K562 (cell line): ENCODE data around the gene CFDP1. TPM values are rescaled to one million over a fixed set of nuclear protein-coding genes. Genes with fewer than 3 reads are reported as not detected.
A peak's percentile ranks its signal among the peaks of the same experiment; 100 is the strongest.

Experiments used
- ATAC-seq: fragments of 200-7000 bp; cut with Tn5 transposase; 3 replicates; pipeline ENCODE4 v1.9.1; 2020; ENCODE audit warnings: moderate library complexity
- BruUV-seq: library from RNA; stranded (reverse); fragments of 400-500 nt; replicated peaks from 2 replicates; lab custom pipeline; 2021; lab: Mats Ljungman, UMichigan
- CTCF ChIA-PET: fragments of 300-600 bp; formaldehyde crosslinking; extraction: SDS; loops from one replicate; lab custom pipeline; 2021; ENCODE audit warnings: low intra/inter-chr PET ratio; lab: Yijun Ruan, JAX
- POLR2A ChIA-PET: fragments of 300-600, 350-650 bp; sonication (Branson Sonifier 250); formaldehyde crosslinking; extraction: SDS; loops from one replicate; lab custom pipeline; 2021; ENCODE audit warnings: antibody characterized with exemption, inconsistent platforms; lab: Yijun Ruan, JAX
- DNase-seq, 4 experiments: peaks; one replicate each; pipeline versions ENCODE4 v3.0.0 to v3.0.0-alpha.2; 2011 to 2018; ENCODE audit warnings: low spot score in 3 of 4, mixed read lengths in 3 of 4; ENCODE audit errors: extremely low read depth in 1 of 4
- FAIRE-seq: peaks from 2 replicates; lab custom pipeline; 2011; peaks lifted over from hg19 to GRCh38; lab: Jason Lieb, UNC
- H2AFZ ChIP-seq: 2 replicates; pipeline ENCODE4 v1.6.0; 2011; ENCODE audit warnings: low read depth, low read length, control low read depth, inconsistent platforms
- H3K27ac ChIP-seq: fragments of 200-600 bp; 3 replicates; pipeline ENCODE4 v1.8.0; 2011; ENCODE audit warnings: low read depth, mild to moderate bottlenecking, control low read depth, inconsistent platforms, low read length, moderate library complexity, mixed read lengths; ENCODE audit errors: extremely low read depth
- H3K27me3 ChIP-seq, 2 experiments: fragments of 300-600 bp in 1 of 2; 2 replicates in 1 of 2; 3 replicates in 1 of 2; pipeline versions ENCODE4 v1.6.0 to v1.8.0; 2011; ENCODE audit warnings: inconsistent platforms in 2 of 2, low read length in 2 of 2, mild to moderate bottlenecking in 1 of 2, mixed read lengths in 1 of 2, moderate library complexity in 1 of 2; ENCODE audit not compliant: control insufficient read depth in 2 of 2, insufficient read depth in 2 of 2
- H3K36me3 ChIP-seq: fragments of 300-600 bp; 3 replicates; pipeline ENCODE4 v1.8.0; 2011; ENCODE audit warnings: mild to moderate bottlenecking, low read length, inconsistent platforms; ENCODE audit not compliant: control insufficient read depth, insufficient read depth
- H3K4me1 ChIP-seq, 2 experiments: fragments of 200-600 bp in 1 of 2; replicated peaks in 1 of 2; 2 replicates in 1 of 2; 3 replicates in 1 of 2; pipeline versions ENCODE4 v1.5.1 to v1.8.0; 2011; ENCODE audit warnings: inconsistent platforms in 2 of 2, low read length in 2 of 2, mild to moderate bottlenecking in 1 of 2, mixed read lengths in 1 of 2, moderate library complexity in 1 of 2; ENCODE audit not compliant: control insufficient read depth in 2 of 2, insufficient read depth in 2 of 2
- H3K4me2 ChIP-seq: 2 replicates; pipeline ENCODE4 v1.6.1; 2011; ENCODE audit warnings: low read length, control low read depth, inconsistent platforms, mixed read lengths; ENCODE audit not compliant: insufficient read depth
- H3K4me3 ChIP-seq: fragments of 200-600 bp; sonication (generic), shearing (Covaris generic); 2 replicates; pipeline ENCODE4 v1.5.1; 2016; ENCODE audit warnings: control low read depth, inconsistent platforms
- H3K79me2 ChIP-seq: fragments of 200-600 bp; 3 replicates; pipeline ENCODE4 v1.8.0; 2011; ENCODE audit warnings: low read length, inconsistent platforms; ENCODE audit not compliant: control insufficient read depth, insufficient read depth
- H3K9ac ChIP-seq, 2 experiments: 2 replicates each; pipeline versions ENCODE4 v1.6.0 to v1.6.1; 2011; ENCODE audit warnings: low read depth in 2 of 2, low read length in 2 of 2, control low read depth in 1 of 2, inconsistent platforms in 1 of 2, mild to moderate bottlenecking in 1 of 2, mixed read lengths in 1 of 2; ENCODE audit not compliant: insufficient read depth in 1 of 2
- H3K9me1 ChIP-seq: one replicate; pipeline ENCODE4 v1.6.0; 2011; ENCODE audit warnings: inconsistent platforms, mild to moderate bottlenecking, low read length, moderate library complexity; ENCODE audit not compliant: control insufficient read depth, insufficient read depth
- H3K9me3 ChIP-seq: replicated peaks from 2 replicates; pipeline ENCODE4 v1.5.1; 2011; ENCODE audit warnings: low read depth, low read length, inconsistent platforms; ENCODE audit not compliant: control insufficient read depth, insufficient read depth
- H4K20me1 ChIP-seq: replicated peaks from 2 replicates; pipeline ENCODE4 v1.6.1; 2011; ENCODE audit warnings: low read length, inconsistent platforms, mixed read lengths; ENCODE audit not compliant: control insufficient read depth, insufficient read depth
- FIP1L1 ChIP-seq: fragments of 200-400 bp; formaldehyde crosslinking; IDR thresholded peaks from 2 replicates; pipeline ENCODE4 v1.6.1; 2018; ENCODE audit warnings: mild to moderate bottlenecking, low read depth, low read length; ENCODE audit not compliant: poor library complexity, severe bottlenecking
- GATAD2B ChIP-seq: fragments of 450-650 bp; IDR thresholded peaks from 2 replicates; pipeline ENCODE4 v1.6.1; 2017; ENCODE audit warnings: mild to moderate bottlenecking, borderline replicate concordance
- L3MBTL2 ChIP-seq: fragments of 450-650 bp; IDR thresholded peaks from 2 replicates; pipeline ENCODE4 v1.6.1; 2016; ENCODE audit warnings: mild to moderate bottlenecking, moderate library complexity
- RFX1 ChIP-seq: fragments of 450-650 bp; IDR thresholded peaks from 2 replicates; pipeline ENCODE4 v1.6.1; 2016; ENCODE audit warnings: mild to moderate bottlenecking, moderate library complexity
- SMAD4 ChIP-seq: fragments of 250-450 bp; sonication (Bioruptor Pico); conservative IDR thresholded peaks from 2 replicates; pipeline ENCODE4 v1.8.0; 2021; ENCODE audit warnings: inconsistent platforms, mild to moderate bottlenecking, moderate library complexity
- TAF1 ChIP-seq: IDR thresholded peaks from 2 replicates; pipeline ENCODE4 v1.6.1; 2011; ENCODE audit warnings: mild to moderate bottlenecking, low read length, moderate library complexity; ENCODE audit not compliant: insufficient read depth, control insufficient read depth, severe bottlenecking; ENCODE audit errors: extremely low read depth
- ZBED1 ChIP-seq: IDR thresholded peaks from 2 replicates; pipeline ENCODE4 v1.6.1; 2014
- ZFX ChIP-seq: sonication (generic); formaldehyde crosslinking; IDR thresholded peaks from 2 replicates; pipeline ENCODE4 v1.8.0; 2022; ENCODE audit warnings: mild to moderate bottlenecking, missing genetic modification reagents, moderate library complexity
- WGBS: fragments of 100-300 bp; shearing (Covaris generic); methylation state at CpG from one replicate; pipeline ENCODE4 v1.1.6; 2016; ENCODE audit warnings: low coverage, mixed read lengths; ENCODE audit not compliant: insufficient coverage; ENCODE audit errors: missing lambda C conversion rate; 5-methylcytosine and 5-hydroxymethylcytosine counted together
- in situ Hi-C: fragments of 300-500 bp; cut with MboI; formaldehyde crosslinking; loops from 4 replicates; pipeline ENCODE4 v1.15.0; 2018; ENCODE audit warnings: inconsistent platforms, mixed read lengths
- intact Hi-C: fragments of 100-400 bp; cut with micrococcal nuclease; formaldehyde crosslinking; loops from 2 replicates; pipeline ENCODE4 v1.14.2; 2022
- polyA plus RNA-seq, 8 experiments: library from polyadenylated mRNA; depleted of rRNA in 4 of 8; stranded (reverse) in 5 of 8; unstranded in 3 of 8; fragments of >200 nt; fragmentation: Nextera tagmentation in 2 of 8; fragmentation: Illumina TruSeq in 1 of 8; extraction: Ambion mirVana in 2 of 8; extraction: Trizol in 1 of 8; gene quantifications; 2 replicates each; pipeline versions ENCODE4 v1.2.1 to v1.2.3, GENCODE V29; 2011 to 2014; ENCODE audit warnings: inconsistent platforms in 1 of 8, missing spikeins in 1 of 8
- total RNA-seq, 7 experiments: library from RNA; depleted of rRNA in 6 of 7; stranded (reverse); fragments of >200 nt in 6 of 7; fragmentation: Illumina TruSeq in 2 of 7; extraction: Trizol in 2 of 7; gene quantifications; 2 replicates each; pipeline versions ENCODE4 v1.2.1 to v1.2.3, GENCODE V29; 2011 to 2021; ENCODE audit warnings: low replicate concordance in 1 of 7
- TF ChIP-seq, protein P1 (sequence below): IDR thresholded peaks from 2 replicates; pipeline ENCODE4 v1.6.1; 2014; ENCODE audit warnings: antibody characterized with exemption
- TF ChIP-seq, protein P2 (sequence below): fragments of 450-650 bp; formaldehyde crosslinking; IDR thresholded peaks from 2 replicates; pipeline ENCODE4 v1.4.0; 2022; ENCODE audit warnings: missing genetic modification characterization
- TF ChIP-seq, protein P3 (sequence below): conservative IDR thresholded peaks from 2 replicates; pipeline ENCODE4 v1.6.1; 2011; ENCODE audit warnings: low read depth, mild to moderate bottlenecking, low read length; ENCODE audit not compliant: control insufficient read depth
- TF ChIP-seq, protein P4 (sequence below): fragments of 450-650 bp; IDR thresholded peaks from 2 replicates; pipeline ENCODE4 v1.6.1; 2017; ENCODE audit warnings: antibody characterized with exemption
- TF ChIP-seq, protein P5 (sequence below): fragments of 450-650 bp; IDR thresholded peaks from 2 replicates; pipeline ENCODE4 v1.6.1; 2016; ENCODE audit warnings: low read depth, mild to moderate bottlenecking, moderate library complexity

Gene CFDP1
- total and polyA plus RNA-seq, 9 of the 15 experiments (the other 6 are each of a cell fraction or from before 2014, with no cell fraction given): 31.5 to 78.4 (median 61.7) TPM

DNA sequence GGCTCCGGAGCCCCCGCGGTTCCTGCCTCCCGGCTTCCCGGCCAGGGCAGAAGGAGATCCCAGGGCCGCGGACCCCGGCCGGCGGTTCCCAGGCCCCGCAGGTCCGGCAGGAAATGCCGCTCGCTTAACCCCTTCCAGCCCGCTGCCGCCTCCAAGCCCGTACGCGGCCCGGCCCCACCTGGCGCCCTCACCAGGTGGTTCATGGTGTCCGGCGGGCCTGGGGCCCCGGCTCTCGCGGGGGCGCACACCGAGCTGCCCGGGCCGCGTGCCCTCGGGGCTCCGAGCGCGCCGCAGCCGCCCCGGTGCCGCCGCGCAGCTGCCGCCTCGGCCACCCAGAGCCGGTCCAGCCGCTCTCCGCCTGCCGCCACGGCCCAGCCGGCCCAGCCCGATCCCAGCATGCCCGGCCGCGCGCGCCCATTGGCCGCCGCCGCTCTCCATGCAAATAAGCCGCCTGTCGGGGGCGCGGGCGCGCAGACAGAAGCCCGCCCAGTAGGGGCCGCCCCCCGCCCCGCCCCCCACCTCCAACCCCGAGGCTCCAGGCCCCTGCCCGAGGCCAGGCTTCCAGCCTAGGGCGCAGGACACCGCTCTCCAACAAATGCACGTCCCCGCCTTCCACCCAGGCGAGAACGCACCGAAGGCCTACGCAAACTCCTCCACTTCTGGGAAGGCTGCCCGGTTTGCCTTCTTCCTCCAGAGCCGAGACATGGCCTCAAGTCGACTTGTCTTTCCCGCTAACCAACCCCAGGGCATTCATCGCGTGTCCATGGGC is 181.8 kb downstream of the CFDP1 start, which contains the start of gene BCAR1:
BCAR1 (minus strand) TSS at position 345 of the 769 bp plus-strand sequence; CDS start at position 203, 142 bp downstream.
- H3K27me3 ChIP-seq: no peaks in the 10 kb centered on the region
- H4K20me1 ChIP-seq: peaks cover 38% of the 10 kb centered on the region
- H3K4me3 ChIP-seq: peak within 1 kb of the TSS; percentile 84
- H3K4me2 ChIP-seq: peak within 1 kb of the TSS; percentile 81
- no peaks in the 10 kb centered on the region for H3K9me3 ChIP-seq
- peaks cover 6% of the 10 kb centered on the region for H3K9me1 ChIP-seq
- intact Hi-C loops: loop anchor here (5.0 kb wide), 2 partner anchors 71 to 136 kb away; no protein-coding TSS in a partner anchor
- peak within 1 kb of the TSS; percentile 70 to 96 for H3K9ac ChIP-seq
- in situ Hi-C loops: no loop called here
- WGBS: 5% methylated on average over 42 of the region's 84 CpGs
- FAIRE-seq (peak; percentile 71), DNase-seq (peak; percentile 92 to 96 (median 95)), ATAC-seq (peak; percentile 91)
- peak within 1 kb of the TSS; percentile 90 for H2AFZ ChIP-seq
- H3K36me3 ChIP-seq: no peaks in the 10 kb centered on the region
- peaks cover 12 to 75% of the 10 kb centered on the region in 2 experiments; a peak in 3 of 5 replicates for H3K4me1 ChIP-seq
- H3K27ac ChIP-seq: peak within 1 kb of the TSS; percentile 82; the same call in 2 of the 3 replicates
- ChIA-PET POLR2A (interaction anchor here (0.9 kb wide), 1 partner anchor 12 kb away, joined by 4 read pairs; no protein-coding TSS in a partner anchor), CTCF (interaction anchor here (0.7 to 1.1 kb wide), 3 partner anchors 135 to 265 kb away, joined by 3 to 5 read pairs (median 3); no protein-coding TSS in a partner anchor)
- no TSS peak for BruUV-seq
- peaks cover 32% of the 10 kb centered on the region for H3K79me2 ChIP-seq
- TF ChIP-seq, protein P1, sequence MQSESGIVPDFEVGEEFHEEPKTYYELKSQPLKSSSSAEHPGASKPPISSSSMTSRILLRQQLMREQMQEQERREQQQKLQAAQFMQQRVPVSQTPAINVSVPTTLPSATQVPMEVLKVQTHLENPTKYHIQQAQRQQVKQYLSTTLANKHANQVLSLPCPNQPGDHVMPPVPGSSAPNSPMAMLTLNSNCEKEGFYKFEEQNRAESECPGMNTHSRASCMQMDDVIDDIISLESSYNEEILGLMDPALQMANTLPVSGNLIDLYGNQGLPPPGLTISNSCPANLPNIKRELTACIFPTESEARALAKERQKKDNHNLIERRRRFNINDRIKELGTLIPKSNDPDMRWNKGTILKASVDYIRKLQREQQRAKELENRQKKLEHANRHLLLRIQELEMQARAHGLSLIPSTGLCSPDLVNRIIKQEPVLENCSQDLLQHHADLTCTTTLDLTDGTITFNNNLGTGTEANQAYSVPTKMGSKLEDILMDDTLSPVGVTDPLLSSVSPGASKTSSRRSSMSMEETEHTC: no peak
- TF ChIP-seq L3MBTL2 (0 out of 2 replicates have a peak, but pooled peaks have one; percentile 12), GATAD2B (peak; percentile 84), TAF1 (peak; percentile 54), SMAD4 (CRISPR knock-in tag) (peak; percentile 72), RFX1 (no peak), ZBED1 (no peak), FIP1L1 (peak; percentile 16), ZFX (CRISPR knock-in tag) (peak; percentile 70)
- TF ChIP-seq, protein P2, sequence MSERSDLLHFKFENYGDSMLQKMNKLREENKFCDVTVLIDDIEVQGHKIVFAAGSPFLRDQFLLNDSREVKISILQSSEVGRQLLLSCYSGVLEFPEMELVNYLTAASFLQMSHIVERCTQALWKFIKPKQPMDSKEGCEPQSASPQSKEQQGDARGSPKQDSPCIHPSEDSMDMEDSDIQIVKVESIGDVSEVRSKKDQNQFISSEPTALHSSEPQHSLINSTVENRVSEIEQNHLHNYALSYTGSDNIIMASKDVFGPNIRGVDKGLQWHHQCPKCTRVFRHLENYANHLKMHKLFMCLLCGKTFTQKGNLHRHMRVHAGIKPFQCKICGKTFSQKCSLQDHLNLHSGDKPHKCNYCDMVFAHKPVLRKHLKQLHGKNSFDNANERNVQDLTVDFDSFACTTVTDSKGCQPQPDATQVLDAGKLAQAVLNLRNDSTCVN (CRISPR knock-in tag): no peak
- TF ChIP-seq, protein P3, sequence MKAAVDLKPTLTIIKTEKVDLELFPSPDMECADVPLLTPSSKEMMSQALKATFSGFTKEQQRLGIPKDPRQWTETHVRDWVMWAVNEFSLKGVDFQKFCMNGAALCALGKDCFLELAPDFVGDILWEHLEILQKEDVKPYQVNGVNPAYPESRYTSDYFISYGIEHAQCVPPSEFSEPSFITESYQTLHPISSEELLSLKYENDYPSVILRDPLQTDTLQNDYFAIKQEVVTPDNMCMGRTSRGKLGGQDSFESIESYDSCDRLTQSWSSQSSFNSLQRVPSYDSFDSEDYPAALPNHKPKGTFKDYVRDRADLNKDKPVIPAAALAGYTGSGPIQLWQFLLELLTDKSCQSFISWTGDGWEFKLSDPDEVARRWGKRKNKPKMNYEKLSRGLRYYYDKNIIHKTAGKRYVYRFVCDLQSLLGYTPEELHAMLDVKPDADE: peak; percentile 51; the same call in 1 of the 2 replicates
- TF ChIP-seq, protein P4, sequence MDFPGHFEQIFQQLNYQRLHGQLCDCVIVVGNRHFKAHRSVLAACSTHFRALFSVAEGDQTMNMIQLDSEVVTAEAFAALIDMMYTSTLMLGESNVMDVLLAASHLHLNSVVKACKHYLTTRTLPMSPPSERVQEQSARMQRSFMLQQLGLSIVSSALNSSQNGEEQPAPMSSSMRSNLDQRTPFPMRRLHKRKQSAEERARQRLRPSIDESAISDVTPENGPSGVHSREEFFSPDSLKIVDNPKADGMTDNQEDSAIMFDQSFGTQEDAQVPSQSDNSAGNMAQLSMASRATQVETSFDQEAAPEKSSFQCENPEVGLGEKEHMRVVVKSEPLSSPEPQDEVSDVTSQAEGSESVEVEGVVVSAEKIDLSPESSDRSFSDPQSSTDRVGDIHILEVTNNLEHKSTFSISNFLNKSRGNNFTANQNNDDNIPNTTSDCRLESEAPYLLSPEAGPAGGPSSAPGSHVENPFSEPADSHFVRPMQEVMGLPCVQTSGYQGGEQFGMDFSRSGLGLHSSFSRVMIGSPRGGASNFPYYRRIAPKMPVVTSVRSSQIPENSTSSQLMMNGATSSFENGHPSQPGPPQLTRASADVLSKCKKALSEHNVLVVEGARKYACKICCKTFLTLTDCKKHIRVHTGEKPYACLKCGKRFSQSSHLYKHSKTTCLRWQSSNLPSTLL: no peak
- TF ChIP-seq, protein P5, sequence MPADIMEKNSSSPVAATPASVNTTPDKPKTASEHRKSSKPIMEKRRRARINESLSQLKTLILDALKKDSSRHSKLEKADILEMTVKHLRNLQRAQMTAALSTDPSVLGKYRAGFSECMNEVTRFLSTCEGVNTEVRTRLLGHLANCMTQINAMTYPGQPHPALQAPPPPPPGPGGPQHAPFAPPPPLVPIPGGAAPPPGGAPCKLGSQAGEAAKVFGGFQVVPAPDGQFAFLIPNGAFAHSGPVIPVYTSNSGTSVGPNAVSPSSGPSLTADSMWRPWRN: no peak
